ENCODE measurements around the gene MARCHF10.

Gene MARCHF10

DNA sequence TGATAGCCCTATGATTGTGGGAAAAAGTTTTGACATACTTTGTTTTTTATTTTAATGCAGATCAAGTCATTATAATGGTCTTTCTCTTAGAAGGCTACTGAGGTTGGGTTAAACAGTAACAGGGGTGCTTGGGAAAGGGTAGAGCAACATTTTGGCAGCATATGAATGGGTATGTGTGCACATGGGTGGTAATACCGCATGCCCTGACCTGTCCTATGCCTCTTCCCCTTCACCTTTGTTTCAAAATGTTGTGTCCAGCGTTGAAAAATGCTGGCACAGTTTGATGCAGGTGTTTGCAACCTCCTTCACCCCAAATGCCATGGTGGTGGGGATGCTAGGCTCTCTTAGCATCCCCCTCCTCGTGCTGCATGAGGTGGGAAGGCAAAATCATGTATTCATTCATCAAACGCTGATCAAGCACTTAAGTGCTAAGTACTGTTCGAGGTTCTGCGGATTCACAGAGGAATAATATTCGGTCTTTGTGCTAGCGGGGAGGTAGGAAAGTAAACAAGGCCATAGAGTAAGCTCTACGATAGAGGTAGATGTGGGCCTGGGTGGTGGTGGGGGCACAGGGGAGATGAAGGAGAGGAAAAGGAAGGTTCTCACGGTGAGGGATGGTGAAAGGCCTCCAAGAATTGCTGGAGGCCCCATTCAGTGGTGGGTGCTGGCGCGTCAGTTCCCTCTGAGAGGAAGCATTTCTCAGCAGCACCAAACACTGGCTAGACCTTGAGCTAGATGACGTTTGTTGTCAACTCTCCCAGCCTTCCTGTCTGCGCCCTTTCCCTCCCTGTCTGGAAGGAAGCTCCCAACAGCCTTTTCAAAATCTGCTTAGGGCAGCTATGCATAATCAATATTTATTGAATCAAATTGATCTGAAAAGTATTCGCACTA is 13.3 kb upstream of the MARCHF10 start:
- DNase-seq (ENCODE audit: low read depth in 2 of 2), result no peak

GRCh38 chr17:62819511-62820221 is 11.6 kb upstream of the MARCHF10 start:
- DNase-seq (ENCODE audit: low read depth in 2 of 2), result no peak

GRCh38 chr17:62818526-62818925 is 10.4 kb upstream of the MARCHF10 start:
- DNase-seq (ENCODE audit: low read depth in 2 of 2), result no peak

- no peak for DNase-seq (ENCODE audit: low read depth in 2 of 2)
Observed at GRCh38 chr17:62816282-62816839, 8.2 kb upstream of the MARCHF10 start.

GRCh38 chr17:62809656-62810055 is 1.5 kb upstream of the MARCHF10 start:
- DNase-seq (ENCODE audit: low read depth in 2 of 2), result no peak

DNA sequence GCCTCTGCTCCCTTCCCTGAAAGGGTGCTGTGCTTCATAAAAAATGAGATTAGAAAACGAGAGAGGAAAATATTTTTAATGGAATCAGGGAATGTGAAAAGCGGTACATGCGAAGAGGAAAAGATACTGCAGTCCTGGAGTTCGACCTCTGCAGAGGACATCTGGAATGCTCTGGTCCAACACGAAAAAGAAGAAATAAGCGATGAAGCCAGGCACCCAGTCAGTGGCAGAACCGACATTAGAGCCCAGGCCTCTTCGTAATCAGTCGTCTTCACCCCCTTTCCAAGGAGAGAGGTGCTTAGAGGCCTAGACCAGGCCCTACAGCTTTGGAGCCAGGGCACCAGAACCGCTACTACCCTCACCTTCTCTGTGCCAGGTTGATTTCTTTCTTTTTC is 459 bp upstream of the MARCHF10 start:
- no peak for DNase-seq (ENCODE audit: low read depth in 2 of 2)

DNA sequence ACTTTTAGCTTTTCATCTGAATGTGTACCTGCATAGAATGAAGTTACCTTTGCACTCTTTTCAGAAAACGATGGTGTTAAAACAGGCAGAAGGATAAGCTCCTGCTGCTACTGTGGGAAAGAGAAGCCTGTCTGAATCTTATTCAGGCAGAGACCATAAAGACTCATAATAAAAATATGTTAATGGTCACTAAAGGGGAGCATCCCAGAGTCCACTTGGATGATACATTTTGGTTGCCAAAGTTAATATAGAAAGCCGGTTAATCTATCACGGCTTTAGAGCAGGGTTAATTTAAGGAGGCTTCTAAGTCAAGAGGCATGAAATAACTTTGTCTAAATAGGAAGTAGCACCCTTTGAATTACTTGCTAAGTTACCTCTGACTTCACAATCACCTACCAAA is 2.9 kb downstream of the MARCHF10 start:
- DNase-seq (ENCODE audit: low read depth in 2 of 2), result no peak

GRCh38 chr17:62804822-62805221 is 3.3 kb downstream of the MARCHF10 start:
- no peak for DNase-seq (ENCODE audit: low read depth in 2 of 2)

DNA sequence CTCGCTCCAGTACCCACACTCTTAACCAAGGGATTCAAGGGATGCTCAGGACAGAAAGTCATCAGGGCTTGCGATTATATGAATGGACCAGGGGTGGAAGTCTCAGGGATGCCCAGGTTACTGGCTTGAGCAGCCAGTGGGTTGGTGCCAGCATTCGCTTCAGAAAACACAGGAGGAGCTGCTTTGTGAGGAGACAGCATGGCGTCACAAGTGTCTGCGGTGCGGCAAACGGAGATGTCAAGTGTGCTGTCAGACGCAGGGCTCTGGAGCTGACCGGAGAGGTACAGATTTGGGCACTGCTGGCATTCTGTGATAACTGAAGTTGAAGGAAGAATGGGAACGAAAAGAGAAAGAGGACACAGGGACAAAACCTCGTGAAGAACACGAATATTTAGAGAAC is 4.1 kb downstream of the MARCHF10 start:
- DNase-seq (ENCODE audit: low read depth in 2 of 2), result no peak

DNA sequence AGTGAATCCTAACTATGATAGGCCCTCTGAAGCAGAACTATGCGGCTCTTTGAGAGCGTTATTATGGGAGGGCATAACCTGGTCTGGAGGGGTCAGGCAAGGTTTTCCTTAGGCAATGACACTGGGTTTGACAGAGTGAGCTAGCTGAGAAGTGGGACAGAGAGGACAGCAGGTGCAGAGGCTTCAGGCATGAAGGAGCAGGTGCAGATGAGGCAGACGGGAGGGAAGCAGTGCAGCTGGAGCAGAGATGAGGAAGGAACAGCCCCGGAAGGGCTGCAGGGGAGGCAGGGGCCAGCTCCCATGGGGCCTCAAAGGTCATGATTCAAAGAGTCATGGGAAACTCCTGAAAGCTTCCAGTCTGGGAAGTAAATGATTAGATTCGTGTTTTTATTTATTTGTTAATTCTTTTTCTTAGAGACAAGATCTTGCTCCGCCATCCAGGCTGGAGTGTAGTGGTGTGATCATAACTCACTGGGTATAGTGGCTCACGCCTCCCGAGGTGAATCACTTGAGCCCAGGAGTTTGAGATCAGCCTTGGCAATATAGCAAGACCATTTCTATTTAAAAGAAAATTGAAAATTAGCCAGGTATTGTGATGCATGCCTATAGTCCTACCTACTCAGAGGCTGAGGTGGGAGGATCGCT is 5.4 kb downstream of the MARCHF10 start:
- no peak for DNase-seq (ENCODE audit: low read depth in 2 of 2)

- no peak for DNase-seq (ENCODE audit: low read depth in 2 of 2)
Observed at GRCh38 chr17:62801553-62802114, 6.5 kb downstream of the MARCHF10 start.

- no peak for DNase-seq (ENCODE audit: low read depth in 2 of 2)
Observed at GRCh38 chr17:62800585-62800984, 7.5 kb downstream of the MARCHF10 start.

GRCh38 chr17:62797959-62798358 is 10.2 kb downstream of the MARCHF10 start:
- DNase-seq (ENCODE audit: low read depth in 2 of 2), result no peak

DNA sequence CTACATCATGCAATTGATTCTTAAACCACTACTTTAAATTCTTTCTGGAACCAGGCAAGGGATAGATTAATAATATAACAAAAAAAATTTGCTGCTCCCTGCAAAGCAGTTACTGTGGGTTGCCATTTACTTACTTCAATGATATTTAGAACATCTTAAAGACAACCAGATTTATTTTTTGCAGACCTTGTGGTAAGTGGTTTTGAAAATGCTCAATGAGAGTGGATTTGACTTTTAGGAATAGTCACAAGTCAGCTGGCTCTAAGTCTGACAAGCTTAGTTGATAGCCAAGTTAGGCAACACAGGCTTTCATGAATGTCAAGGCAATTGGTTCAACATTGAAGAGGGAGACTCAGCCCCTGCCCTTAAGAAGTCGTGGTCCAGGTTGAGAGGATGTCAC is 11.8 kb downstream of the MARCHF10 start:
- no peak for DNase-seq (ENCODE audit: low read depth in 2 of 2)

DNA sequence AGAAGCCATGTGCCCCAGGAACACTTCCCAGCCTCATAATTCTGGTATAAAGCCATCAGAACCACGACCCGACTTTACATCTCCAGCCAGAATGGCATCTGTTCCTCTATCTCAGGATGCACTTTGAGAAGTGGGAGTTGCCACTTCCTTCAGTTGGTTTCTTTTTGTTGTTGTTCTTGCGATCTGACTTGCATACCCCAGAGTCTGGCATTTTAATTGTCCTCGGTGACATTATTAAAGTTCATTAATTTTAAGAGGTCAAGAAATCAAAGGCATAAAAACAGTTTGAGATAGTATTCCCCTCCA is 13.5 kb downstream of the MARCHF10 start:
- DNase-seq (ENCODE audit: low read depth in 2 of 2), result no peak

DNA sequence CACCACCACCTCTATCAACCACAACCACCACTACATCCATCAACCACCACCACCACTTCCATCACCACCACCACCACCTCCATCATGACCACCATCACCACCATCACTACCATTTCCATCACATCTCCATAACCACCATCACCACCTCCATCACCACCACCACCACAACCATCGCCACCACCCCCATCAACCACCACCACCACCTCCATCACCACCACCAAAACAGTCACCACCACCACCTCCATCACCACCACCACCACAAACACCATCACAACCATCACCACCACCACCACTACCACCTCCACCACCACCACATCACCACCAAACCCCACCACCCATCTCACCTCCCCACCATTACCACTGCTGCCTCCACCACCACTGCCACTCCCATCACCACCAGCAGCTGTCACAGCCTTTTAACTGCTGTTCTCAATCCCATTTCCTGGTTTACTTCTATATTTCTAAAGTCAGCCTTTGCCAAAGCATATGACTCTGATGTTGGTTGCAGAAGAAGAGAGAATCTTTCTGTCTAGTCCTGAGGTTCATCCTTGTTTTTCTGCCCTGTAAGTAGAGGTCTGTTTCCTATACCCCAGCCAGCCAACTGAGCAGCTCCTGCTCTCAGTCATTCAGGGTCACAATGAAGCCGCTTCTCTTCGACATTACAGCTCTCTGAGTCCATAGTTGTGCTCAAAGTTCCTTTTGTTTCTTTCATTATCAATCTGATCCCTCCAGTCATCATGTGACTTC is 14.0 kb downstream of the MARCHF10 start:
- no peak for DNase-seq (ENCODE audit: low read depth in 2 of 2)

GRCh38 chr17:62792447-62792800 is 15.7 kb downstream of the MARCHF10 start:
- no peak for DNase-seq (ENCODE audit: low read depth in 2 of 2)

- no peak for DNase-seq (ENCODE audit: low read depth in 2 of 2)
Observed at GRCh38 chr17:62791767-62792446, 16.2 kb downstream of the MARCHF10 start.

GRCh38 chr17:62791235-62791734 is 16.8 kb downstream of the MARCHF10 start:
- DNase-seq (ENCODE audit: low read depth in 2 of 2), result no peak

DNA sequence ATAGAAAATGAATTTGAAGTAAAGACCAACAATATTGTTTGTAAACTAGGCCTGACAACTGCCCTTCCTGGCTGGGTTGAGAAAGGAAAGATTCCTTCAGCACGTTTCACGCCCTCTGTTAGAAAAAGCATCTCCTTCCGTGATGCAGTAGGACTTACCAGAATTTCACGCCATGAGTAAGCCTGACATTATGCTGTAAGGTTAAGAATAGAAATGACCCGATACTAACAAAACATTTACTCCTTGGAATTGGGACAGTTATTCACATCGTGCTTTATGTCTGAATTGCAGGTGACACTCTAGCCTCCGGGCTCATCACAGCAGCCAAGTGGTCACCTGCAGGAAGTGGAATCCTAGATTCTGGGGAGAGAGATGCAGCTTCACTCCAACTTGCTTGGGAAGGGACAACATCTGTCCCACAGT is 17.5 kb downstream of the MARCHF10 start:
- DNase-seq (ENCODE audit: low read depth in 2 of 2), result no peak

DNA sequence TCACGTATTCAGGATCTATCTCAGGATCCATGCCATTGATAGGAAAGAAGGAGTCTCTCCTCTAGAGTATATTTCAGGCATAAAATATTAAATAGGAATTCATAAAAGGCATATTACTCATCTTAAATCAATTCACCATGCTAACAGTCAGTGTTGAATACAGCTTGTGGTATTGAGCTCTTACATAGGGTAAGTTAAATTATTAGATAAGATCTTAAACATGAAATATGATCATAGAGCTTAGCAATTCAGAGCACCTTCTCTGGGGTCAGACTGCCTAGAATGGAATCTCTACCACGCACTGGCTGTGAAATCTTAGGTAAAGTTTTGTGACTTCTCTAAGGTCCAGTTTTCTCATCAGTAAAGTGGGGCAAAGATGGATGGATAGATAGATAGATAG is 20.7 kb downstream of the MARCHF10 start:
- no peak for DNase-seq (ENCODE audit: low read depth in 2 of 2)
